Stimulated activated CD4-positive, alpha-beta T cell treated with anti-CD3 and anti-CD28 coated beads, Interleukin-1b, Interleukin-23, amount 100 ng/mL, for 48 hours (primary cell): Measurements from ENCODE around the gene ZMYND8.
"Not testable (repeated sequence)": the region's sequence is repeated elsewhere in the genome, so short reads cannot be mapped to it uniquely, and the experiment has no call there.

Experiments used
- DNase-seq: peaks from one replicate; pipeline ENCODE4 v3.0.0-alpha.2; 2020

The ZMYND8 gene

DNA sequence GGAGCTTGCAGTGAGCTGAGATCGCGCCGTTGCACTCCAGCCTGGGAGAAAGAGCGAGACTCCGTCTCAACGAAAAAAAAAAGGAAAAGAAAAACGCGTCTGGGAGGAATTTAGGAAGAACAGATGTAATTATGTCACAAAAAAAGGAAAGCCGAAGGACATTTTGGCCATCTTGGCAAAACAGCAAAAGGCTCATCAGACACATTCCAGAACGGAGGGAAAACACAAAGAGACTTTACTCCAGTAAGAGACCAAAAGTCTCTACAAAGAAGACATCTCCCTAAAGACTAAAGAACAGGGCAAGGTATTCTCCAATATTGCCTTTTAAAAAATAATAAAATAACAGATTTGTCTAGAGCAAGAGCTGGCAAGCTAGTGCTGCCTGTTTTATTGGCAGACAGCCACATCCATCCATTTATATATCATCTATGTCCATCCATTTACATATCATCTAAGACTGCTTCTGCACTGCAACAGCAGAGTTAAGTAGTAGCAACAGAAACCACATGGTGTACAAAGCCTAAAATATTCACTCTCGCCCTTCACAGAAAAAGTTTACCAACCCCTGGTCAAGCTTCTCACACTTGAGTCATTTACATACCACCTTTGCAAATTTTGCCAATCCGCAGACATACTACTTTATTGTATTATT is 133.9 kb downstream of the ZMYND8 start:
- DNase-seq = no peak

DNA sequence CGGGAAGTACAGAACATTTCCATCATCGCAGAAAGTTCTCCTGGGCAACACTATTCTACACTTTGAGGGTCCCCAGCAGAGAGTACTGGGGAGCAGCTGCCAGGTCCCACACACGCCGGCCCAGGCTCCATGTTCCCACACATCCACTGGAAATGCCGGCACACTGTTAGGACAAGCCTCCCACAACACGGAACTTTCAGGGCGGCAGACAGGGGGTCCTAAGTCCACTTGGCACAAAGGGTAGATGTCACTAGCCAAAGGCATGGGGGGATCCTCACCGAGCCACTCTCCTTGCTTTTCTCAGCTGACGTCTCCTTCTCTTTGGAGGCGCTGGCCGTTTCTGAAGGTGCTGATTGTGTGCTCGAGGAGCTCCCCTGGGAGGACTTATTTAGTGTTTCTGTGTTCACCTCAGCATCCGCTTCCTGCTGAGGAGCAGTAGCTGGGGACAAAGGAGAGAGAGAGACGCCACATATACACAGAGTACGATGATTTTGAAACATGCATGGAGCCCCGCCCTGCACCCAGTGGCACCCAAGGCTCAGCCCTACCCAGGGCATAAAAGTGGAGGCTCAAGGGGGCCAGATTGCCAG is 135.4 kb downstream of the ZMYND8 start:
- DNase-seq = no peak

DNA sequence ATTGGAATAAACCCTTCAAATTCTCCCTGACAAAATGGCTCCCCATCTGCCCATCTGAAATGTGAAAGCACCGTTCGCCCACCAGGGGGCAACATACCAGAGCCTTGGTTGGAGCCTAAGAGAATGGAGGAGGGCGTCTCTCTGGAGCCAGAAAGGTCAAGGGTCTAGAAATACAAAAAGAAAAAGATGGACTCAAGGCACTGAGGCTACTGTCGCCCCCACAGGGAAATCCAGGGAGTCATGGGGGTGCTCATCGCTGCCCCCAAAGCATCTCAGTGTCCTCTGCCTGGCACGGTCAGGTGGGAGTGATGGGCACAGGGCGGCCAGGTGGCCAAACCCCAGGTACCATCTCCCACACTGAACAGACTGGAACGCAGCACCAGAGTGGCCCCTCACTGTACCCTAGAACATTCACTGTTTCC is 136.3 kb downstream of the ZMYND8 start:
- DNase-seq = peak; percentile 51

DNA sequence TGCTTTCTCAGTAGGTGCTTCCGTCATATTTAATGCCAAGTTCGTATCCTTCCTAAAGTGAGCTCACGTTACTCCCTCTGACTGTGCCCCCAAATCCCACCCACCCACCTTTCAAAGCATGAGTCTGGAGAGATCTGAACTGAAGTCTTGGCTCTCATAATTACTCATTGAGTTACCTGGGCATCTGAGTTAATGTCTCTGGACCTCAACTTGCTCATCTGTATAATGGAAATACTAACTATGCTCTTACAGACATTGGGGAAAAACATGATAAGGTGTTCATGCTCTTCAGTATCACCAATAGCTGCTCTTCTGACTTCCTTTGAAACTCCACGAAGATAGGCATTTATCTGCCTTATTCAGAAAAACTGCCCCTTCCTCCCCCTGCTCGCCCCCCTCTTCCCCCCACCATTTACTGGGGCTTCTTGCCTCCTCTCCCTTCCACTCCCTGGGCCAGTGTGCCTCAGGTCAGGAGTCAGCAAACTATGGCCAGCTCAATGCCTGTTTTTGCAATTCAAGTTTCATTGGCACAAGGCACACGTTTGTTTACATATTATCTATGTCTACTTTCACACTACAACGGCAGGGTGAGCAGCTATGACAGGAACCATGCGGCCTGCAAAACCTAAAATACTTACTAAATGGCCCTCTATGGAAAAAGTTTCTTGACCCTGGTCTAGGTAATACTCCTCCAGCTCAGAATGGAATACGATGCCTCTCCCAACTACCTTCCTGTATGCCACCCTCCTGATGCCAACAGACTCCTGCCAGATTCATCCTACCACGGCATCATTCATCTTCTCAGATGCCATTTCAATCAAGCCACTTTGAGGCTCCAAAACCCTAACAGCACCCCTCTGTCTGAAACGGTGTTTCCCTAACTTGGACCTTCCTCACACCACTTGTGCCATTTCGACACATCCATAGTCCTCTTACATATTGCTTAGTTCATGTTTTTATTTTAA is 138.7 kb downstream of the ZMYND8 start:
- no peak for DNase-seq

DNA sequence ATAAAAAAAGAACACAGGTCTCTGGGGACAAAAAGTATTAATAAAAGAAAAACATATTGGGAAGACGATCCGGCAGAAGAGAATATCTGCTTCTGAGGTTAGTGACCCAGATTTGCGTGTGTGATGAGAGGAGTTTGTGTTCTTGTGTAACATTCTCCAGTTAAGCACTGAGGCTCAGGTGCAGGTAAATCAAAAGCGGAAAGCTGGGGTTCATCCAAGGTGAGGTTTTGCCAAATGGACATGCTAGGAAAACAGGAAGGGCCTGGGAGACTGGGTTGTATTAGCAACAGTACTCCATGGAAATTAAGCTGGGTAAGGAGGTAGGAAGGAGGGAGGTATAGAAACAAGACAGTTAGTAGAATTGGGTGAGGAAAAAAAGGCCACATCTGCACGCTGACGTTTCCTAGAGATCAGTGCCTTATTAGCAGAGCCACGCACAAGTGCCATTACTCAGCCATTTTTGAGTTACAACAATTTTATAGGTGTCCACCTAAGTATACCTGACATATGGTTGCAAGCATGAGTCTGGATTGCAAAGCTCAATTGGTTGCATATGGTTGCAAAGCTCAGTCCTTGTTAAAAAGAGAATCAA is 139.6 kb downstream of the ZMYND8 start:
- no peak for DNase-seq

DNA sequence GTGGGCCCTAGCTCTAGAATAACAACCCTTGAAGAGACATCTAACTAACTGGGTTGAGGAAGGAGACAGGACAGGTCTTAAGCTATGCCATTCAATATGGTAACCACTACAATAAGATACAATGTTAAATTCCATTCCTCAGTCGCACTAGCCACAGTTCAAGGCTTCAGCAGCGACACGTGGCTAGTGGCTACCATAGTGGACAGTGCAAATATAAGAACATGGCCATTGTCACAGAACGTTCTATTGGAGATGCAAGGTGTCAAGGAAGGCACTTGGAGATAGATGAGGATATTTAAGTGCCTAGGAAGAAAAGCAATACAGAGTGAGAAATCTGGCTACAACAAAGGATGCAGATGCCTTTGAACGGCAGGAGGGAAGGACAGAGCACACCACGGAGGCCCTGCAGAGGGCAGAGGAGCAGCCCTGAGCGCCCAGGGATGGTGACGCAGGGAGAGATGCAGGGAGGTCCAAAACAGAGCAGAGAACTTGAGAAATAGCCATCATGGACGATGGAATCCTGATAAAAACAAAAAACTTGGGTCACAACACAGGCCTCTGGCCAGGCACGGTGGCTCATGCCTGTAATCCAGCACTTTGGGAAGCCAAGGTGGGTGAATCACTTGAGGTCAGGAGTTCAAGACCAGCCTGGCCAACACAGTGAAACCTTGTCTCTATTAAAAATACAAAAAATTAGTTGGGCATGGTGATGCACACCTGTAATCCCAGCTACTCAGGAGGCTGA is 140.7 kb downstream of the ZMYND8 start:
- DNase-seq = no peak

DNA sequence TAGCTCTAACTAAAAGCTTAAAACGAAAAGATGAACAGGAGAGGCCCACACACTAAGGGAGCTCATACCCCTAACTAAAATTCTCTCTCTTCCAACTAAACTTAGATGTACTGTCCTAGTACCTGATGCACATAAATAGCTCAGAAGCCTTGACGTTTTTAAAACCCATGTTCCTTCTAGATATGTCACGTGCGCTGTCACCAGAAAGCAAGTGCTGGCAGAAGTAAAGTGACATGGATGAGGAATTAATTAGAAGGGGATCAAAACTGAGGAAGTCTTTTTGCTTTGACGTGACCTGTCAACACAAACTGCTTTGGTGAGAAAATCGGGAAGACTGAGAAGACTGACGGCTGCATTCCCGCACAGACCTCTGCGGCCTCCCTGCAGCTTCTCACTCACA is 142.5 kb downstream of the ZMYND8 start:
- DNase-seq = no peak

DNA sequence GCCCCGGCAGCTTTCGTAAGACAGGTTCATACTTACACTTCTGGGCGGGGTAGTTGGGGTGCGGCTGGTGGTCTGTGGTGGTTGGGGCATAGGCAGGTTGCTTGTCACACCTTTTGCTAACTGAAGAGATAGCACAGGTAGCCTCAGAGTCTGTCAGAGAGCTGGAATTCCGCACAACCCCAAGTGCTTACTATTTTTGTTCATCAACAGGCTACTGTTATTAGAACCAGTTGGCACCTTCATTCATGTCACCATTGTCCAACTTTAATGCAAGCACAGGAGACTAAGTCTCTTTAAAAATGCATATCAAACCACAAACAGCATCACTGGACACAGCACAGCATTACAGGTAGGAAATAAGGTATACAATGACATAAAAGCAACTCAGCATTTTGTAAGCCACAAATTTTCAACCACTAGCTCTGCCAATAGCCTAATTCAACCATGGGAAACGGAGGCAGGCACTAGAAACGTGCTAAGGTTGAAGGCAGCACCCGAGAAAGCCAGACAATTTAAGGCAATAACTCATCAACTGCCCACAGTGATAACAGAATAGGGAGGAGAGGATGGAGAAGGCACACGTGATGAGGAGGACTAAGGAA is 143.8 kb downstream of the ZMYND8 start:
- DNase-seq = no peak

DNA sequence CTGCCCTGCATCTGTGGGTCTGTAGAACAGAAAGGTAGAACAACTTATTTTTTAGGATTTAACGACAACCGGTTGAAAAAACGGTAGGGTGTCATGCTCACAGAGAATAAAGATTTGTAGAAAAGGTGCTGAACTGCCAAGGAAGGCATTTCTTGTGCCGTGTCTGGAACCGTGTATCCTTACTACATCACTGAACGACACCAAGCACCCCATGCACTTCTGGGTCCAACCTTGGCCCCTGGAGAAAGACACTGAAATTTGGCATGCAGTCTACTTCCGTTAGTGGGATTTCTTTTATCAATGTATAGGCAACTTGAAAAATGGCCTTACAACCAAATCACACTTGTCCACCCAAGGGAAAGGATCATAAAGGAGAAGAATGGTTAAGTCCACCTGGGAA is 145.5 kb downstream of the ZMYND8 start:
- DNase-seq = no peak

DNA sequence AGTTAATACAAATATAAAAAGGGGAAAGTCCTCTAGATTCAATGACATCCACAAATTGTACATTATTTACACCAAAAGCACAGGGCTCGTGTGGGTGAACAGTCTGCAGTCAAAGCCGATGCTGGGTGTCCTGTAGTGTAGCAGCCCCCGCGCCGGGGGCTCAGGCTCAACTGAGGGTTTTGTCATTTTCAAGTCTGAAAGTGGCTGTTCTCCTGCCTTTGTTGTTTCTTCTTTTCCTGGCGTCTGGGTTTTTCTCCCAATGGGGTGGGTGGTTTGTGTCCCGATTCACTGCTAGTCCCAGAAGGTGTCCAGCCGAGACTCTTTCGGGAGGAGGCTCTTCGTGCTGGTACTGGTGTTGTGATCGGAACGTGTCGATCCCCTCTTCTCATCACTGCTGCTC is 146.0 kb downstream of the ZMYND8 start:
- DNase-seq = no peak

DNA sequence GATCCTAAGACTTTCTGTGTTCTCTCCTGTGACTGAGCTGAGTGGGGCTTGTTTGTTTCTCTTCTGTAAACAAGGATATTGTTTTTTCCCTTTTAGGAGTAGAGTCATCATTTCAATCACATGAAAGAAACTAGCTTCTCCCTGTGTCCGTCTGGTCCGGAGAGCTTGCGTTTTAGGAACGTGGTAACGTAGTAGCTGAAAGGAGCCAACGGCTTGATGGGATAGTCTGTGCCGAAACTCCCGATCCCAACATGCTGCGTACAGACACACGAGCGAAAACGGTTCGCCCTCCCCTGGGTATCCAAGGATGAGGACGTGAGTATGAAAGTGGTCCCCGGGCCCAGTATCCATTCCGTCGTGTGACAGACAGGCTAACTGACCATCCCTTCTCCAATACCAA is 146.5 kb downstream of the ZMYND8 start:
- DNase-seq = no peak

DNA sequence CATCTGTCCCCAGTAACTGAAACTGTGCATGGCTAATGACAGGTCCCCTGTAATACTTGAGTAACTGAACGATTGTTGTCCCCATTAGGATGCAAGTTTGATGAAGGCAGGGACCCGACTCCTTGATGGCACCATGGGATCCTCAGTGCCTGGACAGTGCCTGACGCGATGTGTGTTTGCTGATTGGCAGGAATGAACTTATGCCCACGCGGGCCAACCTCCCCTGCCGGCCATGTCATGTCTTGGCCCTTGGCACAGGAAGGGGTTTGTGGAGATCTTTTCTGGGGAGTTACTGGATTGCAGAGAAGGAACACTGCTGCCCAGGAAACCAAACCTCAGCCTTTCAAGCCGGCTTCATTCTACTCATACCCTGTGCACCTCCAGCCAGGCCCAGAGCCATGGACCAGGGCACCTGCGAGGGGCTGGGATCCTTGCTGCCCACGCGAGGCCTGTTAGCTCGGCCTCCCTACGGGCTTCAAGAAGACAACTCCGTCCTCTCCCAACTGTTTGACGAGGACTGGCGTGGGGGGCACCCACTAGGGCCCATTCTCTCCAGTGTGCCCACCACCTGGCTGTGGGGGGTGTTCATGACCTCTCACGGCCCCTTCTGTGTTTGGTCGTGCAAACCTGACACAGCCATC is 147.8 kb downstream of the ZMYND8 start:
- DNase-seq = no peak

DNA sequence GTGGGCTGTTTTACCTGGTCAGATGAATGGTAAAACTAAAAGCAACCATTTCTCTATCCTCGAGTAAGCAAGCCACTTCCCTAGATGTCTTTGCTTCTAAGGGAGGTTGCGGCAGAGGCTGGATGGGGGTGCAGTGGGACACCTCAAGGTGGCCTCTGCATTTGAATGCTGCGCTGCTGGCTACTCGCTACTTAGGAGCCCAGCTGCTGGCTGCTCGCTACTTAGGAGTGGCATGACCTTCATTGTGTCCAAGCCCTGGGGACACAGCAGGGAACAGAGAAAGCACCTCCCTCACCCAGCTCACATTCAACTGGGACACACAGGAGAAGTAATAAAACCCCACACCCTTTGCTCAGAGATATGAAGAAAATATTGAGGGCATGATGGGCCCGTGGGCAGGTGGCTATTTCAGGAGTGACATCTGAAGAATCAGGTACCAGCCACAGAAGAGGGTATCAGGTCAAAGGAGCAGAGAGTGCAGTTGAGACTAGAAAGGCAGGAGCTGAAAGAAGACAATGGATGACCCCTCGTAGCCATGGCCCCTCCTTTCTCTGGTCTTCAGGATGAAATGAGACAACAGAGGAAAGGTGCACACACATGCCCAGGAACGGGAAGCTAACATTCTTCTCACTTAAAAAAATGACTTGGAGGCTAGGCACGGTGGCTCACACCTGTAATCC is 149.4 kb downstream of the ZMYND8 start:
- DNase-seq = no peak

DNA sequence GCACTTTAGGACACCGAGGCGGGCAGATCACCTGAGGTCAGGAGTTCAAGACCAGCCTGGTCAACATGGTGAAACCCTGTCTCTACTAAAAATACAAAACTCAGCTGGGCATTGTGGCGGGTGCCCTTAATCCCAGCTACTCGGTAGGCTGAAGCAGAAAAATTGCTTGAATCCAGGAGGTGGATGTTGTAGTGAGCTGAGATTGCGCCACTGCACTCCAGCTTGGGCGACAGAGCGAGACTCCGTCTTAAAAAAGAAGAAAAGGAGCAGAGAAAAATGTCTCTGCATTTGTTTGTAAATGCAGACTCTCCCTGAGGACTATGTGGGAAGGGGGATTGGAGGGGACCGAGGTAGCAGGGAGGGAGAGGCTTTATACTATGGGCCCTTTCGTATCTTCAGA is 149.9 kb downstream of the ZMYND8 start:
- DNase-seq = not testable (repeated sequence)

DNA sequence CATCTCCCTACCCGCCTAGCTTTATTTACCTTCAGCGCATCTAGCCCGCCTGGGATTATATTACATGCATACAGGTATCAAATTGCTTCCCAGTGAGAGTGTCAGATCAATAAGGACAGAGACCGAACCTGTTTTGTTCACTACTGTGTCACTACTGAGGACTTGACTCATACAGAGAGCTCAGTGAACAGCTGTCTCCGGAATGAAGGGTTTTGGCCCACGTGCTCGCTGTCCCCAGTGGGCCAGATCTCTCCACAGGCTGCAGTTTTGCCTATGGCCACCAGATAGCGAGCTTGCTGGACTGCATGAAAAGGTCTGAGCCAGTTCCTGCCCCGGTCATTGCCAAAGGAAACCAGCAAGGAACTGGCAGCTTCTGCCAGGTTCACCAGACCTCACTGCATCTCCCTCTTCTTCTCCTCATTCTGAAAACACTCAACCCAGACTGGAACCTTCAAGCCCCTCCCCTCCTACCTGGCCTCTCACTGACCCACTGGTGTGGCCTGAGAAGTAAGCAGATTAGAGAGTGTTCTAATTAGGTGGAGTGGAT is 150.8 kb downstream of the ZMYND8 start:
- no peak for DNase-seq

DNA sequence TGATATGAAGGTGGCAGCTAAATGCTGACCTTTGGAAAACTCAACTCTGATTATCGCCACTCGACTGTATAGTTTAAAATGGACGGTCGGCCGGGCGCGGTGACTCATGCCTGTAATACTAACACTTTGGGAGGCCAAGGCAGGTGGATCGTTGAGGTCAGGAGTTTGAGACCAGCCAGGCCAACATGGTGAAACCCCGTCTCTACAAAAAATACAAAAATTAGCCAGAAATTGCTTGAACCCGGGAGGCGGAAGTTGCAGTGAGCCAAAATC is 151.7 kb downstream of the ZMYND8 start:
- DNase-seq = not testable (repeated sequence)

DNA sequence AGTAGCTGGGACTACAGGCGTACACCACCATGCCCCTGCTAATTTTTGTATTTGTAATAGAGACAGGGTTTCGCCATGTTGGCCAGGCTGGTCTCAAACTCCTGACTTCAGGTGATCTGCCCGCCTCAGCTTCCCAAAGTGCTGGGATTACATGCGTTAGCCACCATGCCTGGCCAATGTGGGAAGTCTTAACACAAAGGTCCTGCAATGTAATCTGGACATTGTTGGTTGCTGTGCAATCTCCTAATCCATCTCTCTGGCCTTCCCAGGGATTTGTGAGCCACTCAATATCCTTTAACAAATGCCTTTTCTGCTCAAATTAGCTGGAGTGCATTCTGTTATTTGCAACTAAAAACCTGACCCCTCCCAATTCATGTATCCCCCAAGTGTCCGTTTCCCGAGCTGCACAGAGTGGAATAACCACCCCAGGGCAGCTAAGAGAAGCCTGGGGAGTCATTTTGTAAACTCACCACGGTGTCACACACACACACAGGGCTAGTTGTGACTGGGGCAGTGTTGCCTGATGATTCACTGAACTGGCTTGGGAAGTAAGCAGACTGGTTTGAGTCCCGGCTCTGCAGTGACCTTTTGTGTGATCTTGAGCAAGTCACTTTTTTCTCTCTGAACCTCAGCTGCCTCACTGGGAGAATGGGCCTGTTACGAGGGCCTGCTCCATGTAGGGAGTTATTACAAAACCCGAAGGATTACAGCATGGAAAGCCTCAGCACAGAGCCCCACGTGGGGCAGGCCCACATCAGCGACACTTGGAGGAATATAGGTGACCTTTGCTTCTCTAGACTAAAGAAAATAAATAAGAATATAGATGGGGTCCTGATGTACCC is 152.3 kb downstream of the ZMYND8 start:
- DNase-seq = no peak

DNA sequence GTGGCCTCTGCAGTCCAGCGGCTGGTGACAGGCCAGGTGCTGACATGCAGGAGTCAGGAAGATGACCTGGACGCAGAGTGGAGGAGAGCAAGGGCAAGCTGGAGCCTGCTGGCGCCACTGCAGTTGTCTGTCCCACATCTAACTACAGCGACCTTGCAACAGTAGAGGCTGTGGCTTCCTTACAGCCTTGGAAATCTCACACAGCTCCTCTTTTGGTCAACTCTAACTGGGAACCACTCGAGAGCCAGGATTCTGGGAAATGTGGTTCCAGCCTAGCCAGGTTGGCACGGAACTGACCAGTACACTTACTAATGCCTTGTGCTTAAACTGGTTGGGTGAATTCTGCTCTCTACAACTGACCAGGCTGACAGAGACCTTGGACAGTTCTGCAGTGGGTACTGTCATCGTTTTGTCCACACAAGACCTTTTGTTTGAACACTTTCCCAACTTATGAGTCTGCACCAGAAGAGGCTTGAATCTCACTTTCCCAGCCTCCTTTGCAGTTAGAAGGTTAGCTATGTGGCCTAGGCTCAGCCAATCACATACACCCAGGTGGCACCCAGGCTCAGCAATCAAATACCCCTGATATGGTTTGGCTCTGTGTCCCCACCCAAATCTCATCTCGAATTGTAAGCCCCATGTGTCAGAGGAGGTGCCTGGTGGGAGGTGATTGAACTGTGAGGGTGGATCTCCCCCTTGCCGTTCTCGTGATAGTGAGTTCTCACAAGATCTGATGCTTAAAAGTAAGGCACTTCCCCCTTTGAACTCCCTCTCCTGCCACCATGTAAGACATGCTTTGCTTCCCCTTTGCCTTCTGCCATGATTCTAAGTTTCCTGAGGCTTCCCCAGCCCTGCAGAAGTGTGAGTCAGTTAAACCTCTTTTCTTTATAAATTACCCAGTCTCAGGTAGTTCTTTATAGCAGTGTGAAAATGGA is 153.5 kb downstream of the ZMYND8 start:
- no peak for DNase-seq
